ENCODE results near the gene CHN1.

CHN1 gene

GRCh38 chr2:174815526-174815925, 189.7 kb downstream of the CHN1 start:
- H3K4me3 ChIP-seq (ENCODE audit: low read length), result no peak overlapping the region
- no peak overlapping the region for H3K18ac ChIP-seq (ENCODE audit: low read length)
- H3K4me2 ChIP-seq (ENCODE audit: low read length), result no peak overlapping the region
- H3K27me3 ChIP-seq (ENCODE audit: insufficient read depth, low read length, poor library complexity), result no peaks in the 10 kb centered on the region
- no peak overlapping the region for H2BK5ac ChIP-seq (ENCODE audit: low read length)
- no peak overlapping the region for H3K56ac ChIP-seq (ENCODE audit: low read length)
- H3K4me1 ChIP-seq (ENCODE audit: control insufficient read depth, low read depth, low read length), result no peaks in the 10 kb centered on the region
- no peak overlapping the region for H2AK5ac ChIP-seq (ENCODE audit: low read length)
- H4K5ac ChIP-seq (ENCODE audit: low read length), result no peak overlapping the region
- no CpG with 5 or more reads among the region's 2 CpGs for WGBS (ENCODE audit: extremely low coverage, insufficient coverage, low lambda C conversion rate)
- H3K27ac ChIP-seq (ENCODE audit: low read depth, low read length), result no peak overlapping the region
- H3K79me1 ChIP-seq (ENCODE audit: low read length), result no peaks in the 10 kb centered on the region
- H2BK120ac ChIP-seq (ENCODE audit: low read depth, low read length), result no peak overlapping the region
- no peak overlapping the region for H3K4ac ChIP-seq (ENCODE audit: low read depth, low read length)
- H4K8ac ChIP-seq (ENCODE audit: low read depth, low read length), result no peak overlapping the region
- no peak overlapping the region for H3K23ac ChIP-seq (ENCODE audit: low read length)
- H2BK15ac ChIP-seq (replicated peaks; ENCODE audit: low read depth), result no peak overlapping the region
- no peak for DNase-seq
- no peaks in the 10 kb centered on the region for H3K79me2 ChIP-seq (ENCODE audit: control insufficient read depth, insufficient read depth, low read length)
- no peak overlapping the region for H3K9ac ChIP-seq (ENCODE audit: low read length)
- H3K36me3 ChIP-seq (ENCODE audit: control insufficient read depth, insufficient read depth, low read length), result peaks cover 1% of the 10 kb centered on the region

- Histone ChIP-seq H3K27me3 (ENCODE audit: insufficient read depth, low read length, poor library complexity) (no peaks in the 10 kb centered on the region), H3K9ac (ENCODE audit: low read length) (no peak overlapping the region), H3K4ac (ENCODE audit: low read depth, low read length) (no peak overlapping the region), H3K36me3 (ENCODE audit: control insufficient read depth, insufficient read depth, low read length) (no peaks in the 10 kb centered on the region), H3K18ac (ENCODE audit: low read length) (no peak overlapping the region), H4K8ac (ENCODE audit: low read depth, low read length) (no peak overlapping the region), H3K79me2 (ENCODE audit: control insufficient read depth, insufficient read depth, low read length) (no peaks in the 10 kb centered on the region), H3K27ac (ENCODE audit: low read depth, low read length) (no peak overlapping the region), H3K4me2 (ENCODE audit: low read length) (no peak overlapping the region), H3K4me3 (ENCODE audit: low read length) (no peak overlapping the region), H2AK5ac (ENCODE audit: low read length) (no peak overlapping the region), H3K4me1 (ENCODE audit: control insufficient read depth, low read depth, low read length) (no peaks in the 10 kb centered on the region), H4K5ac (ENCODE audit: low read length) (no peak overlapping the region), H2BK5ac (ENCODE audit: low read length) (no peak overlapping the region), H2BK15ac (replicated peaks; ENCODE audit: low read depth) (no peak overlapping the region), H3K56ac (ENCODE audit: low read length) (no peak overlapping the region), H3K23ac (ENCODE audit: low read length) (no peak overlapping the region), H2BK120ac (ENCODE audit: low read depth, low read length) (no peak overlapping the region), H3K79me1 (ENCODE audit: low read length) (no peaks in the 10 kb centered on the region)
- WGBS (ENCODE audit: extremely low coverage, insufficient coverage, low lambda C conversion rate), result no CpG with 5 or more reads among the region's 7 CpGs
- DNase-seq, result no peak
These were observed 193.1 kb downstream of the CHN1 start for GRCh38 chr2:174812037-174812436.

- H4K8ac ChIP-seq (ENCODE audit: low read depth, low read length), result no peak overlapping the region
- H3K79me2 ChIP-seq (ENCODE audit: control insufficient read depth, insufficient read depth, low read length), result no peaks in the 10 kb centered on the region
- no peak overlapping the region for H3K27ac ChIP-seq (ENCODE audit: low read depth, low read length)
- no peaks in the 10 kb centered on the region for H3K4me1 ChIP-seq (ENCODE audit: control insufficient read depth, low read depth, low read length)
- no peak overlapping the region for H3K18ac ChIP-seq (ENCODE audit: low read length)
- no peak overlapping the region for H2BK5ac ChIP-seq (ENCODE audit: low read length)
- no peak overlapping the region for H2BK120ac ChIP-seq (ENCODE audit: low read depth, low read length)
- H3K4me2 ChIP-seq (ENCODE audit: low read length), result no peak overlapping the region
- H3K27me3 ChIP-seq (ENCODE audit: insufficient read depth, low read length, poor library complexity), result no peaks in the 10 kb centered on the region
- H3K4ac ChIP-seq (ENCODE audit: low read depth, low read length), result no peak overlapping the region
- no peak overlapping the region for H3K4me3 ChIP-seq (ENCODE audit: low read length)
- no peak overlapping the region for H2AK5ac ChIP-seq (ENCODE audit: low read length)
- H2BK15ac ChIP-seq (replicated peaks; ENCODE audit: low read depth), result no peak overlapping the region
- H3K36me3 ChIP-seq (ENCODE audit: control insufficient read depth, insufficient read depth, low read length), result no peaks in the 10 kb centered on the region
- WGBS (ENCODE audit: extremely low coverage, insufficient coverage, low lambda C conversion rate), result no CpG with 5 or more reads among the region's 1 CpG
- no peak overlapping the region for H3K9ac ChIP-seq (ENCODE audit: low read length)
- H4K5ac ChIP-seq (ENCODE audit: low read length), result no peak overlapping the region
- no peaks in the 10 kb centered on the region for H3K79me1 ChIP-seq (ENCODE audit: low read length)
- no peak for DNase-seq
- H3K56ac ChIP-seq (ENCODE audit: low read length), result no peak overlapping the region
- H3K23ac ChIP-seq (ENCODE audit: low read length), result no peak overlapping the region
These were observed 197.2 kb downstream of the CHN1 start for GRCh38 chr2:174807931-174808330.

- DNase-seq, result no peak
- Histone ChIP-seq H4K5ac (ENCODE audit: low read length) (no peak overlapping the region), H2BK15ac (replicated peaks; ENCODE audit: low read depth) (no peak overlapping the region), H3K4ac (ENCODE audit: low read depth, low read length) (no peak overlapping the region), H3K27me3 (ENCODE audit: insufficient read depth, low read length, poor library complexity) (no peaks in the 10 kb centered on the region), H3K56ac (ENCODE audit: low read length) (no peak overlapping the region), H3K18ac (ENCODE audit: low read length) (no peak overlapping the region), H3K79me2 (ENCODE audit: control insufficient read depth, insufficient read depth, low read length) (no peaks in the 10 kb centered on the region), H3K23ac (ENCODE audit: low read length) (no peak overlapping the region), H2BK5ac (ENCODE audit: low read length) (no peak overlapping the region), H3K27ac (ENCODE audit: low read depth, low read length) (no peak overlapping the region), H3K4me3 (ENCODE audit: low read length) (no peak overlapping the region), H4K8ac (ENCODE audit: low read depth, low read length) (no peak overlapping the region), H2BK120ac (ENCODE audit: low read depth, low read length) (no peak overlapping the region), H3K4me1 (ENCODE audit: control insufficient read depth, low read depth, low read length) (no peaks in the 10 kb centered on the region), H3K79me1 (ENCODE audit: low read length) (no peaks in the 10 kb centered on the region), H2AK5ac (ENCODE audit: low read length) (no peak overlapping the region), H3K9ac (ENCODE audit: low read length) (no peak overlapping the region), H3K4me2 (ENCODE audit: low read length) (no peak overlapping the region), H3K36me3 (ENCODE audit: control insufficient read depth, insufficient read depth, low read length) (no peaks in the 10 kb centered on the region)
- no CpG with 5 or more reads among the region's 1 CpG for WGBS (ENCODE audit: extremely low coverage, insufficient coverage, low lambda C conversion rate)
These were observed 199.4 kb downstream of the CHN1 start for GRCh38 chr2:174805803-174806202.

- H3K18ac ChIP-seq (ENCODE audit: low read length), result no peak overlapping the region
- H3K9ac ChIP-seq (ENCODE audit: low read length), result no peak overlapping the region
- WGBS (ENCODE audit: extremely low coverage, insufficient coverage, low lambda C conversion rate), result no CpG with 5 or more reads among the region's 4 CpGs
- H2BK15ac ChIP-seq (replicated peaks; ENCODE audit: low read depth), result no peak overlapping the region
- no peaks in the 10 kb centered on the region for H3K4me1 ChIP-seq (ENCODE audit: control insufficient read depth, low read depth, low read length)
- no peaks in the 10 kb centered on the region for H3K79me2 ChIP-seq (ENCODE audit: control insufficient read depth, insufficient read depth, low read length)
- no peak overlapping the region for H2AK5ac ChIP-seq (ENCODE audit: low read length)
- H3K4me2 ChIP-seq (ENCODE audit: low read length), result no peak overlapping the region
- no peak overlapping the region for H3K27ac ChIP-seq (ENCODE audit: low read depth, low read length)
- no peaks in the 10 kb centered on the region for H3K79me1 ChIP-seq (ENCODE audit: low read length)
- H3K36me3 ChIP-seq (ENCODE audit: control insufficient read depth, insufficient read depth, low read length), result peaks cover 2% of the 10 kb centered on the region
- no peak overlapping the region for H3K56ac ChIP-seq (ENCODE audit: low read length)
- H4K5ac ChIP-seq (ENCODE audit: low read length), result no peak overlapping the region
- no peak for DNase-seq
- no peaks in the 10 kb centered on the region for H3K27me3 ChIP-seq (ENCODE audit: insufficient read depth, low read length, poor library complexity)
- no peak overlapping the region for H2BK5ac ChIP-seq (ENCODE audit: low read length)
- no peak overlapping the region for H3K4ac ChIP-seq (ENCODE audit: low read depth, low read length)
- H3K23ac ChIP-seq (ENCODE audit: low read length), result no peak overlapping the region
- H4K8ac ChIP-seq (ENCODE audit: low read depth, low read length), result no peak overlapping the region
- no peak overlapping the region for H3K4me3 ChIP-seq (ENCODE audit: low read length)
- no peak overlapping the region for H2BK120ac ChIP-seq (ENCODE audit: low read depth, low read length)
These were observed 202.7 kb downstream of the CHN1 start for GRCh38 chr2:174802459-174802858.

- Histone ChIP-seq H3K79me1 (ENCODE audit: low read length) (no peaks in the 10 kb centered on the region), H3K23ac (ENCODE audit: low read length) (no peak overlapping the region), H2BK5ac (ENCODE audit: low read length) (no peak overlapping the region), H3K4ac (ENCODE audit: low read depth, low read length) (no peak overlapping the region), H3K18ac (ENCODE audit: low read length) (no peak overlapping the region), H2BK15ac (replicated peaks; ENCODE audit: low read depth) (no peak overlapping the region), H3K36me3 (ENCODE audit: control insufficient read depth, insufficient read depth, low read length) (peaks cover 2% of the 10 kb centered on the region), H2BK120ac (ENCODE audit: low read depth, low read length) (no peak overlapping the region), H3K79me2 (ENCODE audit: control insufficient read depth, insufficient read depth, low read length) (no peaks in the 10 kb centered on the region), H2AK5ac (ENCODE audit: low read length) (no peak overlapping the region), H3K4me3 (ENCODE audit: low read length) (no peak overlapping the region), H3K4me1 (ENCODE audit: control insufficient read depth, low read depth, low read length) (peaks cover 7% of the 10 kb centered on the region), H3K4me2 (ENCODE audit: low read length) (no peak overlapping the region), H4K8ac (ENCODE audit: low read depth, low read length) (no peak overlapping the region), H3K27me3 (ENCODE audit: insufficient read depth, low read length, poor library complexity) (no peaks in the 10 kb centered on the region), H3K56ac (ENCODE audit: low read length) (no peak overlapping the region), H4K5ac (ENCODE audit: low read length) (no peak overlapping the region), H3K9ac (ENCODE audit: low read length) (no peak overlapping the region), H3K27ac (ENCODE audit: low read depth, low read length) (no peak overlapping the region)
- DNase-seq, result no peak
- 100% methylated on average over 1 of the region's 8 CpGs for WGBS (ENCODE audit: extremely low coverage, insufficient coverage, low lambda C conversion rate)
These were observed 204.6 kb downstream of the CHN1 start for GRCh38 chr2:174800436-174801205.
